ENCODE measurements around the gene C1orf74.

DNA sequence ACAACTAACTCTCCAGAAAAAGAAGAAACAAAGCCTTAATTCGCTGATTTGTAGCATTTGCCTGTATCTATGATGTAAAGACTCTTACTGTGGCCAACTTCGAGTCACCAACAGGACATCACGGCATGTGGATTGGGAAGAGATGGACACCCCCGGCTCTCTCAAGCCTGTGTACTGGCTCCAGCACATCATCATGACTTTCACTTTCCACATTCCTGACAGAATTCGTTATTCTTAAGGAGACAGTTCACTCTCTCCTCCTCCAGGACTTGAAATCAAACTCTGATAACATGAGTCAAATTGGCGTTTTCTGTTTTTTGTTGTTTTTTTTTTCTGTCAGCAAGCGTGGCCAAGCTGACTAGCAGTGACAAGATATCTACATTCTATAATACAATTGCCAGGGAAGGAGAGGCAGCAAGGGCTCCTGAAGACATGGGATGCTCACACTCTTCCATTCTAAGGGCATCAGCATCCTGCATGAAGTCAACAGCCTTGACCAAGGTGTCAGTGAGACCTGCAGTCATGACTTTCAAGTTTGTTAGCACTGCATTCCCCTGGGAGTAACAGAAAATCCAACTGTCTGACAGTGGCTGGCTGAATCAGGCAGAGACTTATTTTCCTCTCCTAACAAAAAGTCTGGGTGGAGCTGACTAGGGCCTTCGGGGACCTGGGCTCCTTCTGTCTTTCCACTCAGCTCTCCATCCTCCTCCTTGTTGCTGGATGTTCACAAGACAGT, 41.8 kb downstream of the C1orf74 start:
- TF ChIP-seq, protein P1, sequence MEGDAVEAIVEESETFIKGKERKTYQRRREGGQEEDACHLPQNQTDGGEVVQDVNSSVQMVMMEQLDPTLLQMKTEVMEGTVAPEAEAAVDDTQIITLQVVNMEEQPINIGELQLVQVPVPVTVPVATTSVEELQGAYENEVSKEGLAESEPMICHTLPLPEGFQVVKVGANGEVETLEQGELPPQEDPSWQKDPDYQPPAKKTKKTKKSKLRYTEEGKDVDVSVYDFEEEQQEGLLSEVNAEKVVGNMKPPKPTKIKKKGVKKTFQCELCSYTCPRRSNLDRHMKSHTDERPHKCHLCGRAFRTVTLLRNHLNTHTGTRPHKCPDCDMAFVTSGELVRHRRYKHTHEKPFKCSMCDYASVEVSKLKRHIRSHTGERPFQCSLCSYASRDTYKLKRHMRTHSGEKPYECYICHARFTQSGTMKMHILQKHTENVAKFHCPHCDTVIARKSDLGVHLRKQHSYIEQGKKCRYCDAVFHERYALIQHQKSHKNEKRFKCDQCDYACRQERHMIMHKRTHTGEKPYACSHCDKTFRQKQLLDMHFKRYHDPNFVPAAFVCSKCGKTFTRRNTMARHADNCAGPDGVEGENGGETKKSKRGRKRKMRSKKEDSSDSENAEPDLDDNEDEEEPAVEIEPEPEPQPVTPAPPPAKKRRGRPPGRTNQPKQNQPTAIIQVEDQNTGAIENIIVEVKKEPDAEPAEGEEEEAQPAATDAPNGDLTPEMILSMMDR (IDR thresholded peaks at IDR 0.05): no peak
- TF ChIP-seq POLR2AphosphoS5 (IDR thresholded peaks at IDR 0.05): no peak

Measured in prostate gland (tissue), 2 donors.